ENCODE data around the gene BCKDHA. TPM values are rescaled to one million over a fixed set of nuclear protein-coding genes. Genes with fewer than 3 reads are reported as not detected.
A peak's percentile ranks its signal among the peaks of the same experiment; 100 is the strongest.

The BCKDHA gene
- total RNA-seq, 2 experiments from 2014 or later, result 16.8 to 66.4 TPM

DNA sequence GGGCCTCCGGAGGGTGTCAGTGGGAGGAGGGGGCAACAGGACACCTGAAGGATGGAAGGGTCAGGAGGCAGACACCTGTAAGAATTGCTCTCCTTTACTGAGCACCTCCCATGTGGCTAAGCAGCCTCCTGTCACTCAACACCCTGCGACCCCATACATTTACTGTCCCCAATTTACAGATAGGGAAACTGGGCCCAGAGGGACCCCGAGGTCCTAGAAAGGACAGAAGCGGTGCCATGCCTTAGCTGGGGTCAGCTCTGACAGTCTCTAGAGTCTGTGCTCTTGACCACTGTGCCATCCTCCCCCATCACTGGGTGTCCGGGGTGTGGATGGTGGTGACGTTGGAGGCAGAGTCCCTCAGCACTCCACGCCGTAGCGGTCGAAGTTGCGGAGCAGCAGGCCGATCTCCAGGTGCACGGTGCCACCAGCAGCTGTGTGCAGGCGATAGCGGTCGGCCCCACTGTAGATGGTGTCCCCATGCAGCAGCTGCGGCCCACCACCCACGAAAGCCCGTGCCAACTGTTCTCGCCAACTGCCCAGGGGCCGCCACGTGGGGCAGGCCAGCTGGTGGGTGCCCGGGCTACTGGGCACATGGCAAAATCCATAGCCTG lies 43.2 kb upstream of the BCKDHA start:
- Histone ChIP-seq H3K9me2 (ENCODE audit: insufficient read depth, low read length) (no peaks in the 10 kb centered on the region), H3K4me1 (ENCODE audit: insufficient read depth, low read length, poor library complexity, severe bottlenecking) (peaks cover 15% of the 10 kb centered on the region), H3K9me3 (ENCODE audit: low read length) (no peaks in the 10 kb centered on the region), H4K20me1 (ENCODE audit: insufficient read depth, low read length) (peaks cover 4% of the 10 kb centered on the region), H2AFZ (ENCODE audit: low read length) (no peak overlapping the region), H3K4me3 (ENCODE audit: low read depth, low read length, poor library complexity, severe bottlenecking) (peak overlapping the region; percentile 77), H3K36me3 (ENCODE audit: insufficient read depth, low read length) (peaks cover 15% of the 10 kb centered on the region), H3K4me2 (ENCODE audit: low read length) (peak overlapping the region; percentile 78), H3K27ac (ENCODE audit: low read depth, low read length, poor library complexity, severe bottlenecking) (no peak overlapping the region), H3K79me2 (ENCODE audit: insufficient read depth, low read depth, low read length) (peaks cover 41% of the 10 kb centered on the region; the same call in 1 of the 2 replicates)
- DNase-seq (ENCODE audit: low spot score), result no peak
- BruUV-seq (replicated peaks), result no TSS peak
- intact Hi-C loops (cut with micrococcal nuclease; ENCODE audit: unreplicated experiment), result no loop called here
- TF ChIP-seq, protein P1, sequence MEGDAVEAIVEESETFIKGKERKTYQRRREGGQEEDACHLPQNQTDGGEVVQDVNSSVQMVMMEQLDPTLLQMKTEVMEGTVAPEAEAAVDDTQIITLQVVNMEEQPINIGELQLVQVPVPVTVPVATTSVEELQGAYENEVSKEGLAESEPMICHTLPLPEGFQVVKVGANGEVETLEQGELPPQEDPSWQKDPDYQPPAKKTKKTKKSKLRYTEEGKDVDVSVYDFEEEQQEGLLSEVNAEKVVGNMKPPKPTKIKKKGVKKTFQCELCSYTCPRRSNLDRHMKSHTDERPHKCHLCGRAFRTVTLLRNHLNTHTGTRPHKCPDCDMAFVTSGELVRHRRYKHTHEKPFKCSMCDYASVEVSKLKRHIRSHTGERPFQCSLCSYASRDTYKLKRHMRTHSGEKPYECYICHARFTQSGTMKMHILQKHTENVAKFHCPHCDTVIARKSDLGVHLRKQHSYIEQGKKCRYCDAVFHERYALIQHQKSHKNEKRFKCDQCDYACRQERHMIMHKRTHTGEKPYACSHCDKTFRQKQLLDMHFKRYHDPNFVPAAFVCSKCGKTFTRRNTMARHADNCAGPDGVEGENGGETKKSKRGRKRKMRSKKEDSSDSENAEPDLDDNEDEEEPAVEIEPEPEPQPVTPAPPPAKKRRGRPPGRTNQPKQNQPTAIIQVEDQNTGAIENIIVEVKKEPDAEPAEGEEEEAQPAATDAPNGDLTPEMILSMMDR (conservative IDR thresholded peaks at IDR 0.05; ENCODE audit: low read length), result no peak
- ChIA-PET CTCF (ENCODE audit: unreplicated experiment) (interaction anchor here (0.6 kb wide), 1 partner anchor 119 kb away, joined by 4 read pairs; no protein-coding TSS in a partner anchor), POLR2A (interaction anchor here (1.5 kb wide), 1 partner anchor 10 kb away, joined by 8 read pairs; the partner anchor contains the start of gene B9D2)

GRCh38 chr19:41355035-41355434 lies 42.6 kb upstream of the BCKDHA start:
- peaks cover 4% of the 10 kb centered on the region for H4K20me1 ChIP-seq (ENCODE audit: insufficient read depth, low read length)
- no peaks in the 10 kb centered on the region for H3K9me3 ChIP-seq (ENCODE audit: low read length)
- peaks cover 9% of the 10 kb centered on the region; the same call in 1 of the 2 replicates for H3K36me3 ChIP-seq (ENCODE audit: insufficient read depth, low read length)
- no peak overlapping the region for H3K4me3 ChIP-seq (ENCODE audit: low read depth, low read length, poor library complexity, severe bottlenecking)
- TF ChIP-seq EZH2phosphoT487 (IDR thresholded peaks at IDR 0.05; ENCODE audit: borderline replicate concordance, low read depth, low read length), result no peak
- TF ChIP-seq, protein P1 (conservative IDR thresholded peaks at IDR 0.05; ENCODE audit: low read length), result no peak
- peaks cover 15% of the 10 kb centered on the region for H3K4me1 ChIP-seq (ENCODE audit: insufficient read depth, low read length, poor library complexity, severe bottlenecking)
- H3K4me2 ChIP-seq (ENCODE audit: low read length), result no peak overlapping the region
- peaks cover 35% of the 10 kb centered on the region; the same call in 1 of the 2 replicates for H3K79me2 ChIP-seq (ENCODE audit: insufficient read depth, low read depth, low read length)
- ChIA-PET CTCF (ENCODE audit: unreplicated experiment) (interaction anchor here (0.6 to 0.9 kb wide), 2 partner anchors 9 to 120 kb away, joined by 3 to 4 read pairs; partner anchors contain the start of gene B9D2), POLR2A (interaction anchor here (1.5 kb wide), 1 partner anchor 9 kb away, joined by 8 read pairs; the partner anchor contains the start of gene B9D2)
- intact Hi-C loops (cut with micrococcal nuclease; ENCODE audit: unreplicated experiment), result no loop called here
- no peaks in the 10 kb centered on the region for H3K9me2 ChIP-seq (ENCODE audit: insufficient read depth, low read length)
- no peak overlapping the region for H2AFZ ChIP-seq (ENCODE audit: low read length)
- BruUV-seq (replicated peaks), result no TSS peak
- H3K27ac ChIP-seq (ENCODE audit: low read depth, low read length, poor library complexity, severe bottlenecking), result no peak overlapping the region
- DNase-seq (ENCODE audit: low spot score), result no peak

DNA sequence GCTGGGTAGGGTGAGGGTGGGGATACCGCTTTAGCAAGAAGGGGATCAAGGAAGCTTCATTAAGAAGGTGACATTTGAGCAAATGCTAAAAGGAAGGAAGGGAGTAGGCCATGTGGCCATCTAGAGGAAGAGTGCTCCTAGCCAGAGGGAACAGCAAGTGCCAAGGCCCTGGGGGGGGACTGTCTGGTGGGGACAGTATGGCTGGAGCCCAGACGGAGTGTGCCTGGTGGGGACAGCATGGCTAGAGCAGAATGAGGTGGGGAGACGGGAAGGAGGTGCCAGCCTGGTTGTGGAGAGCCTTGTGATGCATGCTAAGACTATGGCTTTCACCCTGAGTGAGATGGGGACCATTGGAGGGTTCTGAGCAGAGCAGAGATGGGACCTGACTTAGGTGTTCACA lies 41.8 kb upstream of the BCKDHA start:
- H3K4me1 ChIP-seq (ENCODE audit: insufficient read depth, low read length, poor library complexity, severe bottlenecking), result peaks cover 11% of the 10 kb centered on the region
- BruUV-seq (replicated peaks), result no TSS peak

More for the DNA sequence above, 41.8 kb upstream of the BCKDHA start:
- no peaks in the 10 kb centered on the region for H3K9me2 ChIP-seq (ENCODE audit: insufficient read depth, low read length)
- ChIA-PET CTCF (ENCODE audit: unreplicated experiment) (interaction anchor here (0.9 kb wide), 1 partner anchor 8 kb away, joined by 3 read pairs; the partner anchor contains the start of gene B9D2), POLR2A (interaction anchor here (1.5 kb wide), 1 partner anchor 9 kb away, joined by 8 read pairs; the partner anchor contains the start of gene B9D2)
- TF ChIP-seq, protein P1 (conservative IDR thresholded peaks at IDR 0.05; ENCODE audit: low read length), result no peak
- no peak for TF ChIP-seq EZH2phosphoT487 (IDR thresholded peaks at IDR 0.05; ENCODE audit: borderline replicate concordance, low read depth, low read length)
- DNase-seq (ENCODE audit: low spot score), result no peak
- intact Hi-C loops (cut with micrococcal nuclease; ENCODE audit: unreplicated experiment), result no loop called here
- H3K36me3 ChIP-seq (ENCODE audit: insufficient read depth, low read length), result peaks cover 5% of the 10 kb centered on the region; the same call in 1 of the 2 replicates
- H3K4me2 ChIP-seq (ENCODE audit: low read length), result no peak overlapping the region
- H2AFZ ChIP-seq (ENCODE audit: low read length), result no peak overlapping the region
- H3K27ac ChIP-seq (ENCODE audit: low read depth, low read length, poor library complexity, severe bottlenecking), result no peak overlapping the region
- peaks cover 28% of the 10 kb centered on the region; the same call in 1 of the 2 replicates for H3K79me2 ChIP-seq (ENCODE audit: insufficient read depth, low read depth, low read length)
- H3K4me3 ChIP-seq (ENCODE audit: low read depth, low read length, poor library complexity, severe bottlenecking), result no peak overlapping the region
- no peaks in the 10 kb centered on the region for H3K9me3 ChIP-seq (ENCODE audit: low read length)
- H4K20me1 ChIP-seq (ENCODE audit: insufficient read depth, low read length), result peaks cover 4% of the 10 kb centered on the region

Measured in OCI-LY7 (cell line).